AG09319 (cell line): ENCODE data around the gene GNAO1.
A peak's percentile ranks its signal among the peaks of the same experiment; 100 is the strongest.

ENCODE experiments used
- DNase-seq: peaks from one replicate; pipeline ENCODE4 v3.0.0-alpha.2; 2010; ENCODE audit warnings: low read depth; ENCODE audit errors: extremely low read depth
- CTCF ChIP-seq: IDR thresholded peaks from 2 replicates; pipeline ENCODE4 v1.5.1; 2011; ENCODE audit warnings: low read depth, mild to moderate bottlenecking, inconsistent platforms, low read length, moderate library complexity

GNAO1 gene

GRCh38 chr16:56265746-56266145 is 74.5 kb downstream of the GNAO1 start:
- no peak for TF ChIP-seq CTCF

GRCh38 chr16:56266641-56267607 is 75.6 kb downstream of the GNAO1 start:
- no peak for TF ChIP-seq CTCF
- DNase-seq = no peak

More at GRCh38 chr16:56265746-56266145, 74.5 kb downstream of the GNAO1 start:
- no peak for DNase-seq

GRCh38 chr16:56267888-56268287 is 76.6 kb downstream of the GNAO1 start:
- no peak for TF ChIP-seq CTCF
- DNase-seq = no peak

- no peak for TF ChIP-seq CTCF
- no peak for DNase-seq
These were observed 77.5 kb downstream of the GNAO1 start for GRCh38 chr16:56268799-56269198.

- TF ChIP-seq CTCF = no peak
- no peak for DNase-seq
These were observed 78.0 kb downstream of the GNAO1 start for GRCh38 chr16:56269281-56269680.

- DNase-seq = peak; percentile 15
- peak; percentile 18 for TF ChIP-seq CTCF
These were observed 78.8 kb downstream of the GNAO1 start for GRCh38 chr16:56269811-56270684.
